Transverse colon (tissue), 3 donors: Measurements from ENCODE around the gene FSTL5.

Source experiments
- POLR2A ChIP-seq: fragments of 450-650 bp; IDR thresholded peaks from one replicate; pipeline ENCODE4 v1.6.1; 2016; ENCODE audit warnings: antibody characterized with exemption, mild to moderate bottlenecking, moderate library complexity
- POLR2AphosphoS5 ChIP-seq, 3 donors: sonication (generic); formaldehyde crosslinking; IDR thresholded peaks; one replicate each; pipeline ENCODE4 v1.6.1; 2016; ENCODE audit warnings: antibody characterized with exemption in 3 of 3

- TF ChIP-seq POLR2AphosphoS5 (IDR thresholded peaks at IDR 0.05) = no peak
- TF ChIP-seq POLR2A = no peak
Measured at GRCh38 chr4:161517941-161518340, 645.9 kb downstream of the FSTL5 start.
